ENCODE data around the gene ATP5MK. TPM values are rescaled to one million over a fixed set of nuclear protein-coding genes. Genes with fewer than 3 reads are reported as not detected.

ATP5MK gene
- total and polyA plus RNA-seq, 2 of the 8 experiments (the other 6 are each of a cell fraction or from before 2014, with no cell fraction given) = 280 to 312 TPM

DNA sequence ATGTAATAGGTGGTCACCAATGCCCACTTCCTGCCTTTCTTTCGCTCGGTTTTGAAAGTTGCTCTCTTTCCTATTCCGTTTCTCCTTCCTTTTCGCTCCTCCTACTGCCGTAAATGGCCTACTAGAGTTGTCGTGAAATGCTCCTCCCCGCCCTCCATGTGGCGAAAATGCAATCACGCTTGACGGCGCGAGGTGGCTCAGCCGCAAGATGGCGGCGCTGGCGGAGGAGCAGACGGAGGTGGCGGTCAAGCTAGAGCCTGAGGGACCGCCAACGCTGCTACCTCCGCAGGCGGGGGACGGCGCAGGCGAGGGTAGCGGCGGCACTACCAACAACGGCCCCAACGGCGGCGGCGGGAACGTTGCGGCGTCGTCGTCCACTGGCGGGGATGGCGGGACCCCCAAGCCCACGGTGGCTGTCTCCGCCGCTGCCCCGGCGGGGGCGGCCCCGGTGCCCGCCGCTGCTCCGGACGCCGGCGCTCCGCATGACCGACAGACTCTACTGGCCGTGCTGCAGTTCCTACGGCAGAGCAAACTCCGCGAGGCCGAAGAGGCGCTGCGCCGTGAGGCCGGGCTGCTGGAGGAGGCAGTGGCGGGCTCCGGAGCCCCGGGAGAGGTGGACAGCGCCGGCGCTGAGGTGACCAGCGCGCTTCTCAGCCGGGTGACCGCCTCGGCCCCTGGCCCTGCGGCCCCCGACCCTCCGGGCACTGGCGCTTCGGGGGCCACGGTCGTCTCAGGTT, 28.3 kb downstream of the ATP5MK start, which contains the start of gene TAF5 (continued):
- TF ChIP-seq HDAC2 (IDR thresholded peaks at IDR 0.05; ENCODE audit: borderline replicate concordance in 1 of 2, low read depth in 2 of 2, low read length in 2 of 2) (peak in 1 of 2 experiments; percentile 83; a peak in 1 of 4 replicates), CBX5 (IDR thresholded peaks at IDR 0.05; ENCODE audit: low read depth, low read length) (no peak), JUND (IDR thresholded peaks at IDR 0.05; ENCODE audit: low read length) (no peak), ZNF274 (IDR thresholded peaks at IDR 0.05; ENCODE audit: borderline replicate concordance, extremely low read depth, low read length) (no peak), RBBP5 (IDR thresholded peaks at IDR 0.05; ENCODE audit: borderline replicate concordance, low read depth, low read length) (0 out of 2 replicates have a peak, but pooled peaks have one; percentile 66), PHF8 (conservative IDR thresholded peaks at IDR 0.05; ENCODE audit: low read depth, low read length) (peak; percentile 84), POLR2A (IDR thresholded peaks at IDR 0.05; ENCODE audit: control extremely low read depth in 1 of 2, low read depth in 2 of 2, low read length in 2 of 2) (peak in 1 of 2 experiments; percentile 81; a peak in 2 of 3 replicates), SIRT6 (IDR thresholded peaks at IDR 0.05; ENCODE audit: low read length) (no peak), POU5F1 (IDR thresholded peaks at IDR 0.05; ENCODE audit: low read depth, low read length) (no peak)
- TF ChIP-seq, protein P1, sequence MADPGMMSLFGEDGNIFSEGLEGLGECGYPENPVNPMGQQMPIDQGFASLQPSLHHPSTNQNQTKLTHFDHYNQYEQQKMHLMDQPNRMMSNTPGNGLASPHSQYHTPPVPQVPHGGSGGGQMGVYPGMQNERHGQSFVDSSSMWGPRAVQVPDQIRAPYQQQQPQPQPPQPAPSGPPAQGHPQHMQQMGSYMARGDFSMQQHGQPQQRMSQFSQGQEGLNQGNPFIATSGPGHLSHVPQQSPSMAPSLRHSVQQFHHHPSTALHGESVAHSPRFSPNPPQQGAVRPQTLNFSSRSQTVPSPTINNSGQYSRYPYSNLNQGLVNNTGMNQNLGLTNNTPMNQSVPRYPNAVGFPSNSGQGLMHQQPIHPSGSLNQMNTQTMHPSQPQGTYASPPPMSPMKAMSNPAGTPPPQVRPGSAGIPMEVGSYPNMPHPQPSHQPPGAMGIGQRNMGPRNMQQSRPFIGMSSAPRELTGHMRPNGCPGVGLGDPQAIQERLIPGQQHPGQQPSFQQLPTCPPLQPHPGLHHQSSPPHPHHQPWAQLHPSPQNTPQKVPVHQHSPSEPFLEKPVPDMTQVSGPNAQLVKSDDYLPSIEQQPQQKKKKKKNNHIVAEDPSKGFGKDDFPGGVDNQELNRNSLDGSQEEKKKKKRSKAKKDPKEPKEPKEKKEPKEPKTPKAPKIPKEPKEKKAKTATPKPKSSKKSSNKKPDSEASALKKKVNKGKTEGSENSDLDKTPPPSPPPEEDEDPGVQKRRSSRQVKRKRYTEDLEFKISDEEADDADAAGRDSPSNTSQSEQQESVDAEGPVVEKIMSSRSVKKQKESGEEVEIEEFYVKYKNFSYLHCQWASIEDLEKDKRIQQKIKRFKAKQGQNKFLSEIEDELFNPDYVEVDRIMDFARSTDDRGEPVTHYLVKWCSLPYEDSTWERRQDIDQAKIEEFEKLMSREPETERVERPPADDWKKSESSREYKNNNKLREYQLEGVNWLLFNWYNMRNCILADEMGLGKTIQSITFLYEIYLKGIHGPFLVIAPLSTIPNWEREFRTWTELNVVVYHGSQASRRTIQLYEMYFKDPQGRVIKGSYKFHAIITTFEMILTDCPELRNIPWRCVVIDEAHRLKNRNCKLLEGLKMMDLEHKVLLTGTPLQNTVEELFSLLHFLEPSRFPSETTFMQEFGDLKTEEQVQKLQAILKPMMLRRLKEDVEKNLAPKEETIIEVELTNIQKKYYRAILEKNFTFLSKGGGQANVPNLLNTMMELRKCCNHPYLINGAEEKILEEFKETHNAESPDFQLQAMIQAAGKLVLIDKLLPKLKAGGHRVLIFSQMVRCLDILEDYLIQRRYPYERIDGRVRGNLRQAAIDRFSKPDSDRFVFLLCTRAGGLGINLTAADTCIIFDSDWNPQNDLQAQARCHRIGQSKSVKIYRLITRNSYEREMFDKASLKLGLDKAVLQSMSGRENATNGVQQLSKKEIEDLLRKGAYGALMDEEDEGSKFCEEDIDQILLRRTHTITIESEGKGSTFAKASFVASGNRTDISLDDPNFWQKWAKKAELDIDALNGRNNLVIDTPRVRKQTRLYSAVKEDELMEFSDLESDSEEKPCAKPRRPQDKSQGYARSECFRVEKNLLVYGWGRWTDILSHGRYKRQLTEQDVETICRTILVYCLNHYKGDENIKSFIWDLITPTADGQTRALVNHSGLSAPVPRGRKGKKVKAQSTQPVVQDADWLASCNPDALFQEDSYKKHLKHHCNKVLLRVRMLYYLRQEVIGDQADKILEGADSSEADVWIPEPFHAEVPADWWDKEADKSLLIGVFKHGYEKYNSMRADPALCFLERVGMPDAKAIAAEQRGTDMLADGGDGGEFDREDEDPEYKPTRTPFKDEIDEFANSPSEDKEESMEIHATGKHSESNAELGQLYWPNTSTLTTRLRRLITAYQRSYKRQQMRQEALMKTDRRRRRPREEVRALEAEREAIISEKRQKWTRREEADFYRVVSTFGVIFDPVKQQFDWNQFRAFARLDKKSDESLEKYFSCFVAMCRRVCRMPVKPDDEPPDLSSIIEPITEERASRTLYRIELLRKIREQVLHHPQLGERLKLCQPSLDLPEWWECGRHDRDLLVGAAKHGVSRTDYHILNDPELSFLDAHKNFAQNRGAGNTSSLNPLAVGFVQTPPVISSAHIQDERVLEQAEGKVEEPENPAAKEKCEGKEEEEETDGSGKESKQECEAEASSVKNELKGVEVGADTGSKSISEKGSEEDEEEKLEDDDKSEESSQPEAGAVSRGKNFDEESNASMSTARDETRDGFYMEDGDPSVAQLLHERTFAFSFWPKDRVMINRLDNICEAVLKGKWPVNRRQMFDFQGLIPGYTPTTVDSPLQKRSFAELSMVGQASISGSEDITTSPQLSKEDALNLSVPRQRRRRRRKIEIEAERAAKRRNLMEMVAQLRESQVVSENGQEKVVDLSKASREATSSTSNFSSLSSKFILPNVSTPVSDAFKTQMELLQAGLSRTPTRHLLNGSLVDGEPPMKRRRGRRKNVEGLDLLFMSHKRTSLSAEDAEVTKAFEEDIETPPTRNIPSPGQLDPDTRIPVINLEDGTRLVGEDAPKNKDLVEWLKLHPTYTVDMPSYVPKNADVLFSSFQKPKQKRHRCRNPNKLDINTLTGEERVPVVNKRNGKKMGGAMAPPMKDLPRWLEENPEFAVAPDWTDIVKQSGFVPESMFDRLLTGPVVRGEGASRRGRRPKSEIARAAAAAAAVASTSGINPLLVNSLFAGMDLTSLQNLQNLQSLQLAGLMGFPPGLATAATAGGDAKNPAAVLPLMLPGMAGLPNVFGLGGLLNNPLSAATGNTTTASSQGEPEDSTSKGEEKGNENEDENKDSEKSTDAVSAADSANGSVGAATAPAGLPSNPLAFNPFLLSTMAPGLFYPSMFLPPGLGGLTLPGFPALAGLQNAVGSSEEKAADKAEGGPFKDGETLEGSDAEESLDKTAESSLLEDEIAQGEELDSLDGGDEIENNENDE (IDR thresholded peaks at IDR 0.05; ENCODE audit: insufficient replicate concordance, low read length) = no peak

Measured in H1 (cell line).